GM18870 (cell line): Measurements from ENCODE around the gene SPINK8.
"Not testable (repeated sequence)": the region's sequence is repeated elsewhere in the genome, so short reads cannot be mapped to it uniquely, and the experiment has no call there.

Experiments used
- ATAC-seq: cut with Tn5 transposase; IDR thresholded peaks from one replicate; pipeline ENCODE4 v1.9.1; 2021; ENCODE audit warnings: moderate library complexity; ENCODE audit not compliant: unreplicated experiment

SPINK8 gene

DNA sequence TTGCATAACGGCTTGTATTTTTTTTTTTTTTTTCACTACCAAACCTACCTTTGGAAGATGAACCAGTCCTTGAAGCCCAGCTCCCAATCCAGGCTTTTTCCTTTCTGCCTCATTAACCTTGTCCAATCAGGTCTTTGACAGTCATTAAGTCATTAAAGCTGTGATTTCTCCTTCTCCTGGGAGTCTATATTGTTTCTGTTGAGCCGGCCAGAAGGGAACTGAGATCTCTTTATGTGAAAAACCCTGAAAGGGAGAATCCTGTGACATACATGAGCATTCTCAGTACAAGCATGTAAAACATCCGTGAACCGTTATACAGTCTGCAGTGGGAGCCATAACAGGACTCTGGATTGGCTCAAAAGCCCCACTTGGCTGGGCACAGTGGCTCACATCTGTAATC lies 52.6 kb downstream of the SPINK8 start:
- ATAC-seq, result no peak

DNA sequence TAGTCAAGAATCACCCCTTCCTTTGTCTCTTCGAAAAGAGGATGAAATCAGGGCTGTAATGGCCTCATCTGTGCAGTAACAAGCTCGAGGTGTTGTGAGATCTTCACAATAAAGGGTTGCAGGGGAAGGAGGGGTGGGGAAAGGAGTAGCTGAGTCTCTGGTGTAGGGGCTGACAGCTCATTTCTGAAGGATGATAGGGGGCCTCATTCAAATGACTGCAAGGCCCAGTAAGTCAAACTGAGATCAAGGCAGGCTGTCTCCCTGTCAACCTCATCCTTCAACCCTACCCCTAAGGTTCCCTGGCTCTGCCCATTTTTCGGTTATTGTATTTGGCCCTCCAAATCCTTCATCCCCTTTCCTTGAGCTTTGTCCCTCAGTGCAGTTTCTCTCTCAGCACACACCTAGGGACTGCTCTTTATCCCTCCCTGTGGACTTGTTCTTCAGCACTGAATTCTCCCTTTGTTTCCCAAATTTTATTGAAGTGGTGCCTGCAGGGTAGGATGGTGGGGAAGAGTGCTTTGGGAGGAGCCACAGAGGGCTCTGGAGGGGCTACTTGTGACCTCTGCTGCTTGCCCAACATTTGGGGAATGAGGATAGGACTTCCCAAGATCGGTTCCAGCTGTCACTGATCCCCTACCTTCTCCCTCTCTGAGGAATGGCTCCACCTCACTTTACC lies 54.4 kb downstream of the SPINK8 start:
- ATAC-seq, result no peak

DNA sequence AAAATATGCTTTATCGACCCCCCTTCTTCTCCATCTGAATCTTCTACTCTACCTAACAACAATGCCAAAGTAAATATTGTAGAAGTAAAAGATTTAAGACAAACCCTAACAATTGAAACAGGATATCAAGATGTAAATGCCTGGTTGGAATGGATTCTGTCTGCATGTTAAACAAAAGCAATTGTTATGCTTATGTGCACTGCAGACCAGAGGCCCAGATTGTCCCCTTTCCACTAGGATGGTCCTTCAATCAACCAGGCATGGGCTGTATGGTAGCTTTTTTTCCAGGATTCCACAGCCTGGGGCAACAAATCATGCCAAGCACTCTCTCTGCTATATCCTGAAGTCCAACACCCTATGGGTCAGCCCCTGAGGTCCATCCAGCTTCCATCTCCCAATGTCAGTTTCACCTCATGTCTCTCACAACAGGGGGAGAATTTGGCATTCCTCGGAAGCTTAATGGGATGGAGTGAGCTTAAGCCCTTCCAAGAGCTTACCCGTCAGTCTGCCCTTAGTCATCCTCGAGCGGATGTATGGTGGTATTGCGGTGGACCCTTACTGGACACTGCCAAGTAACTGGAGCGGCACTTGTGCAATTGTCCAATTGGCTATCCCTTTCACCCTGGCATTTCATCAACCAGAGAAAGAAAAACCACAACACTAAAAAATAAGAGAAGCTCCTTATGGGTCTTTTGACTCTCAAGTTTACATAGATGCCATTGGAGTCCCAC lies 56.4 kb downstream of the SPINK8 start:
- no peak for ATAC-seq

DNA sequence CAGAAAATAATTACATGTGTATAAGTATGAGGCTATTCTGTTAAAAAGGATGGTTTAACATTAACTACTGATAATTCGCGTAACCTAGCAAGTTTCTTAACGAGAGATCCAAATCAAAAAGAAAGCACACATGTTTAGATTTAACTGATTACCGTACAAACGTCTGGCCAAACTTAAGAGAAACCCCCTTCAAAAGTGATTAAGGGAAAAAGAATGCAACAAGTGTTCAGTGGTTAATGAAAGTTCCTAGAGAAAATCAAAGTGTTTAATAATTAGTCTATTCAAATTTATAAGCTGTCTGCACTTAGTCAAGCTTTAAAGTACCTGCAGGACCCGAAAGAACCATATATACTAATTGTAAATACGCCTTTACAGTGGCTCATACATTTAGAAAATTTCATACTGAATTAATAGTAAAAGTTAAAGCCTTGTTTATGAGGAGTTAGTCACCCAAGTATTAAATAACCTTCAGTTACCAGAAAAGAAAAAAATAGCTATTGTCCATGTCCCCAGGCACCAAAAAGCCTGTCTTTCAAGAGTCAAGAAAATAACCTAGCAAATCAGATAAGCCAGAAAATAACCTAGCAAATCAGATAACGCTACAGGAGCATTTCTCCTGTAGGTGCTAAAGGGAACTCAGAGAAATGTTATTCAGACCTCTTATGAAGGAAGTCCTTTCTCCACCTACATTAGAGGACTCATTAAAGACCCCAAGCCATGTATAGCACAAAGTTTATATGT lies 58.0 kb downstream of the SPINK8 start:
- ATAC-seq, result no peak

DNA sequence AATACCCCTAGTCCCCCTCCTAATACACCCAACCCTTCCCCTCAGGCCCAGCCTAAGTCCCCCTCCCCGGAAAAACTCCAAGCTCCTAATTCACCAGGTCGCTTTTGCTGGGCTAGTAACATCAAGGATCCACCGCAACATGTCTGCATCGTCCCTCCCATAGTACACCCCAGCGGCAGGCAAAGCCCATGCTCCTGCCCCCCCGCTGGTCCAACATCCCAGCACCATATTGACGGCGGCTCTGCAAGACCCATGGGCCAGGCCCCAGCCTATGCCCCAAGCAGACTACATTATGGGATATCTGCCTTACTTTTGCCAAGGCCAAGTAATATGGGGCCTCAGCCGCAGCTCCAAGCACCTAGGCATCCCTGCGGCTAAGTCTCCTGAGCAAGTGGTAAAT lies 59.0 kb downstream of the SPINK8 start:
- no peak for ATAC-seq

DNA sequence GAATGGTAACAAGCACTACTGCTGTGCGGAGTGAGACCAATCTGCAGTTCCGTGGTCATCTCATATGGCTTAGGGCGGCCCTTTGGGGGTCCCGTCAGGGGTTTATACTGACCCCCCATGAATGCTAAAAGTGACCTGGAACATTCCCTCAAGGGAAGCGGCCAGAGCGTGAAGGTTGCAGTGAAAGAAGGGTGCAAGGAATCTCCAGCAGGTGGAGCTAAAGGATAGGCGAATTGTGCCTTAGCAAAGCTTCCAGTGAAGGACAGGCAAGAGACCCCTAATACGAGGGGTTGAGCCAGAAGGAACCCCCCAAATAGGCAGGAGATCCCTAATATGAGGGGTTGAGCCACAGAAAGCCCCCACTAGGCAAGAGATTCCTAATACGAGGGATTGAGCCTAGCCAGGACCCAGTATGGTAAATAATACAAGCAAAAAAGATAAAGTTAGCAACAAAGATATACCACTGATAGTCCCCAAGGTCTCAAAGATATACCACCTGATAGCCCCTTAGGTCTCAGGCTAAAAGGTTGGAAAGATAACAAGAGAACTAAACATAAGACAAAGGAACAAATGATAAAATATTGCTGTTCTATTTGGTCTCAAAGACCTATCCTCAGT lies 59.8 kb downstream of the SPINK8 start:
- no peak for ATAC-seq

DNA sequence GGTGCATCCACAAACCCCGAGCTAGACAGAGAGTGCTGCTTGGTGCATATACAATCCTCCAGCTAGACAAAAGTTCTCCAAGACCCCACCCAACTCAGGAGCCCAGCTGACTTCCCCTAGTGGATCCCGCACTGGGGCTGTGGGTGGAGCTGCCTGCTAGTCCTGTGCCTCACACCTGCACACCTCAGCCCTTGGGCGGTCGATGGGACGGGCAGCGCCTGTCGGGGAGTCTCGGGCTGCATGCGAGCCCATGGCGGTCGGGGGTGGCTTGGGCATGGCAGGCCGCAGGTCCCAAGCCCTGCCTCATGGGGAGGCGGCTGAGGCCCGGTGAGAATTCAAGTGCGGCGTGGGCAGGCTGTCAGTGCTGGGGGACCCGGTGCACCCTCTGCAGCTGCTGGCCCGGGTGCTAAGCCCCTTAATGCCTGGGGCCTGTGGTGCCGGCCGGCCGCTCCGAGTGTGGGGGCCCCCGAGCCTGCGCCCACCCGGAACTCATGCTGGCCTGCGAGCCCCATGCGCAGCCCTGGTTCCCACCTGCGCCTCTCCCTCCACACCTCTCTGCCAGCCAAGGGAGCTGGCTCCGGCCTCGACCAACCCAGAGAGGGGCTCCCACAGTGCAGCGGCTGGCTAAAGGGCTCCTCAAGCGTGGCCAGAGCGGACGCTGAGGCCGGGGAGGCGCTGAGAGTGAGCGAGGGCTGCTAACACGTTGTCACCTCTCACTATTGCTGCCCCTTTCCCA lies 61.5 kb downstream of the SPINK8 start:
- ATAC-seq, result no peak

DNA sequence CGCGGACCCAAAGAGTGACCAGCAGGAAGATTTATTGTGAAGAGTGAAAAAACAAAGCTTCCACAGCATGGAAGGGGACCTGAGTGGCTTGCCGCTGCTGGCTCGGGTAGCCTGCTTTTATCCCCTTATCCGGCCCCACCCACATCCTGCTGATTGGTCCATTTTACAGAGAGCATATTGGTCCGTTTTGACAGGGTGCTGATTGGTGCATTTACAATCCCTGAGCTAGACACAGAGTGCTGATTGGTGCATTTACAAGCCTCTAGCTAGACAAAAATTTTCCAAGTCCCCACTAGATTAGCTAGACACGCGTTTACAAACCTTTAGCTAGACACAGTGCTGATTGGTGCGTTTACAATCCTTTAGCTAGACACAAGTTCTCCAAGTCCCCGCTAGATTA lies 62.2 kb downstream of the SPINK8 start:
- ATAC-seq, result not testable (repeated sequence)

DNA sequence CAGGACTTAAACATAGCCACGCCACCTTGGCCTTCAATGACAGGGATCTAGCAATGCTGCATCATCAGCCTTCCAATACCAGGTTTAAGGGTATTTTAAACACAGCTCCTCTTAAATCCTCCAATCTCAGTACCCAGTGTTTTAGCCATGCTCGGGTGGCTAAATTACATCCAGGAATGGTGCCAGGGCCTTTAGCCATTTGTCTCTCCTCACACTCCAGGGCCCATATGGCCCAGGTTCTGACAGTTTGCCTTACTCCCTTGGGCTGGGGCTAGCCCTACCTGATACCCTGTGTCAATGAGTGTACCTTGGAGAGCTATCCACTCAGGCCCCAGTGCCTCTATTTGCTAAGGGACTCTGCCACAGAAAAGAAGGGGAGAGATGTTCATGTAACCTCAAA lies 63.2 kb downstream of the SPINK8 start:
- no peak for ATAC-seq

DNA sequence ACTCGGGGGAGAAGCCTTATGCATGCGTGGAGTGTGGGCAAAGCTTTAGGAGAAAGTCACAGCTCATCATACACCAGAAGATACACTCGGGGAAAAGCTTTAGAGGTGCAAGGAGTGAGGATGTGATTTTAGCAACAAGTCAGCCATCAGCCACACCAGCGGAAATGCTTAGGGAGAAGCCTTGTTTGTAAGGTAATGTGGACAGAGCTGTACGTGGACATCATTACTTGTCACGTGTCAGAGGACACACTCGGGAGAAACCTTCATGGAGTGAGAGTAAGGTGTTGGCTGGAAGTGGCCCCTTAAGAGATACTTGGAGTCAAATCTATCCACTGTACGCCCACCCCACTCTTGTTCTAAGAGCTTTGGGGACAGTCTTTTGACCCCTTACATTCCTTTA lies 63.9 kb downstream of the SPINK8 start:
- no peak for ATAC-seq

DNA sequence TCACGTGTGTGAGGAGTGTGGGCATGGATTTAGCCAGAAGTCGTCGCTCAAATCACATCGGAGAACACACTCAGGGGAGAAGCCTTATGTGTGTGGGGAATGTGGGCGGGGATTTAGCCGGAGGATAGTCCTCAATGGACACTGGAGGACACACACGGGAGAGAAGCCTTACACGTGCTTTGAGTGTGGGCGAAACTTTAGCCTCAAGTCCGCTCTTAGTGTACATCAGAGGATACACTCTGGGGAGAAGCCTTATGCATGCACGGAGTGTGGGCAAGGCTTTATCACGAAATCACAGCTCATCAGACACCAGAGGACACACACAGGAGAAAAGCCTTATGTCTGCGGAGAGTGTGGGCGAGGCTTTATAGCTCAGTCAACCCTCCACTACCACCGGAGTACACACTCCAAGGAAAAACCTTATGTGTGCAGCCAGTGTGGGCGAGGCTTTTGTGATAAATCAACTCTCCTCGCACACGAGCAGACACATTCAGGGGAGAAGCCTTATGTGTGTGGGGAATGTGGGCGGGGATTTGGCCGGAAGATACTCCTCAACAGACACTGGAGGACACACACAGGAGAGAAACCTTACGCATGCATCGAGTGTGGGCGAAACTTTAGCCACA lies 64.4 kb downstream of the SPINK8 start:
- ATAC-seq, result no peak

DNA sequence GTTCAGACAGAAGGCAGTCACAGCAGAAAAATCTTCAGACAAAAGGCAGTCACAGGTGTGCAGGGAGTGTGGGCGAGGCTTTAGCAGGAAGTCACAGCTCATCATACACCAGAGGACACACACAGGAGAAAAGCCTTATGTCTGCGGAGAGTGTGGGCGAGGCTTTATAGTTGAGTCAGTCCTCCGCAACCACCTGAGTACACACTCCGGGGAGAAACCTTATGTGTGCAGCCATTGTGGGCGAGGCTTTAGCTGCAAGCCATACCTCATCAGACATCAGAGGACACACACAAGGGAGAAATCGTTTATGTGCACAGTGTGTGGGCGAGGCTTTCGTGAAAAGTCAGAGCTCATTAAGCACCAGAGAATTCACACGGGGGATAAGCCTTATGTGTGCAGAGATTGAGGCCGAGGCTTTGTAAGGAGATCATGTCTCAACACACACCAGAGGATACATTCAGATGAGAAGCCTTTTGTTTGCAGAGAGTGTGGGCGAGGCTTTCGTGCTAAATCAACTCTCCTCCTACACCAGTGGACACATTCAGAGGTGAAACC lies 65.0 kb downstream of the SPINK8 start:
- no peak for ATAC-seq

DNA sequence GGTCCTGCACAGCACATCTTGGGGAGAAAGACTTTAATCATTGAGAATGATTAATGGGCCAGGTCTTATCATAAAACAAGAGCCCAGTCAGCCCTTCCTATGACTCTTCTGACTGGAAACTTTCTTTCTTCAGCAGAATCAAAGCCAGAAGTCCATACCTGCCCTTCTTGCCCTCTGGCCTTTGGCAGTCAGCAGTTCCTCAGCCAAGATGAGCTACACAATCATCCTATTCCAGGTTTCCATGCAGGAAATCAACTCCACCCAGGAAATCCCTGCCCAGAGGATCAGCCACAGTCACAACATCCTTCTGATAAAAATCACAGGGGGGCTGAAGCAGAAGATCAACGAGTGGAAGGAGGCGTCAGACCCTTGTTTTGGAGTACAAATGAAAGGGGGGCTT lies 65.7 kb downstream of the SPINK8 start:
- no peak for ATAC-seq

DNA sequence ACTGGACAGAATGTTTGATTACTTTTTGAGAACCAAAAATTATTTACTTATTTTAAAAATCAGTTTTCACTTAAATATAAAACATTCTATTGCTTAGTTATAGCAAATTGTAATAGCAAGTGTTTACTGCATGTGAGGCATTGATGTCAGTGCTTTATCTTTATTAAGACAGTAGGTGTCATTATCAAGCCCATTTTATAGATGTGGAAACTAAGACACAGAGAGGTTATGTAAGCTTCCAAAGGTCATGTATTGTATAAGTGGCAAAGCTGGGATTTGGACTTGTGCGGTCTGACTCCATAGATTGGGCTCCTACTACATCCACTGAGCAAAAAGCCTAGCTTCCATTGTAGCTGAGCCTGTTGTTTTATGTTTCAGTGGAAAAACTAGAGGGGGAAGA lies 74.9 kb downstream of the SPINK8 start:
- no peak for ATAC-seq
